ENCODE results near the gene NMNAT3.

- TF ChIP-seq CTCF (IDR thresholded peaks at IDR 0.05) (no peak), POLR2A (IDR thresholded peaks at IDR 0.05) (no peak)
Observed at GRCh38 chr3:139671107-139671506, 6.7 kb downstream of the NMNAT3 start.

Data from thyroid gland (tissue), 4 donors.